ENCODE measurements around the gene IL22RA2. TPM values are rescaled to one million over a fixed set of nuclear protein-coding genes. Genes with fewer than 3 reads are reported as not detected.

Gene IL22RA2, protein sequence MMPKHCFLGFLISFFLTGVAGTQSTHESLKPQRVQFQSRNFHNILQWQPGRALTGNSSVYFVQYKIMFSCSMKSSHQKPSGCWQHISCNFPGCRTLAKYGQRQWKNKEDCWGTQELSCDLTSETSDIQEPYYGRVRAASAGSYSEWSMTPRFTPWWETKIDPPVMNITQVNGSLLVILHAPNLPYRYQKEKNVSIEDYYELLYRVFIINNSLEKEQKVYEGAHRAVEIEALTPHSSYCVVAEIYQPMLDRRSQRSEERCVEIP
- not detected in 2 replicates for total RNA-seq

DNA sequence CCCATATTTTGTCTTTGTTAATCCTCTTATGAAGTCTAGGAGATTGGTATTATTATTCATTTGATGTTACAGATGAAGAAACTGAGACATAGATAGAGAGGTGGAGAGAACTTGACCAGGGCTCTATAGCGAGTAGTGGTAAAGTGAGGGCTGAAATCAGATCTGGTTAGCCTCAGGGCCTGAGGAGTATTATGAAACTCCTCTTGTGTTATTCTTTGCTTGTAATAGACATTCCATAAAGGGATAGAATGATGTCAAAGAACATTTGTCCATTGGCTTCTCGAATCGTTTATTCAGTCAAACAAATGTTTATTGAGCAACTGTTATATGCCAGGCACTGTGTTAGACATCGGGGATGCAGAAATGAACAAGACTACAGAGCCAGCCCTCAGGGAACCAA lies at the start of gene IL22RA2:
Gene IL22RA2 (minus strand): TSS at position 144 of the 400 bp plus-strand sequence. CDS start 11,895 bp downstream, outside the sequence.

GRCh38 chr6:137218917-137219663 lies 45.6 kb upstream of the IL22RA2 start, which contains the start of gene IFNGR1:
TSS of gene IFNGR1 (minus strand) at chr6:137219385. CDS start at chr6:137219327, 58 bp downstream.

Other genes starting within 250 kb of the IL22RA2 start
- 0.19 and 0.33 TPM in 2 replicates for gene IL20RA, start 128.7 kb downstream of the IL22RA2 start, total RNA-seq
- gene IFNGR1, start 45.7 kb upstream of the IL22RA2 start, total RNA-seq, result 66.3 and 73.2 TPM in 2 replicates